ENCODE data around the gene SF3A2.

Gene SF3A2

GRCh38 chr19:2253106-2254063, 16.8 kb downstream of the SF3A2 start:
- no peak for DNase-seq
- H3K4me3 ChIP-seq (ENCODE audit: low read depth, low read length), result no peak overlapping the region
- H3K27me3 ChIP-seq (ENCODE audit: insufficient read depth, low read depth, severe bottlenecking), result no peaks in the 10 kb centered on the region

GRCh38 chr19:2254064-2254872, 17.6 kb downstream of the SF3A2 start:
- no peak for DNase-seq
- H3K36me3 ChIP-seq, result peaks cover 21% of the 10 kb centered on the region
- H3K9me3 ChIP-seq (ENCODE audit: severe bottlenecking), result no peaks in the 10 kb centered on the region
- H3K27ac ChIP-seq, result no peak overlapping the region
- TF ChIP-seq CTCF (IDR thresholded peaks at IDR 0.05; ENCODE audit: low read depth, low read length), result no peak
- no peak overlapping the region for H3K4me3 ChIP-seq (ENCODE audit: low read depth, low read length)
- no peaks in the 10 kb centered on the region for H3K27me3 ChIP-seq (ENCODE audit: insufficient read depth, low read depth, severe bottlenecking)

More at GRCh38 chr19:2253106-2254063, 16.8 kb downstream of the SF3A2 start:
- H3K9me3 ChIP-seq (ENCODE audit: severe bottlenecking), result no peaks in the 10 kb centered on the region
- H3K36me3 ChIP-seq, result peaks cover 30% of the 10 kb centered on the region
- peak; percentile 52 for TF ChIP-seq CTCF (IDR thresholded peaks at IDR 0.05; ENCODE audit: low read depth, low read length)
- H3K27ac ChIP-seq, result no peak overlapping the region

DNA sequence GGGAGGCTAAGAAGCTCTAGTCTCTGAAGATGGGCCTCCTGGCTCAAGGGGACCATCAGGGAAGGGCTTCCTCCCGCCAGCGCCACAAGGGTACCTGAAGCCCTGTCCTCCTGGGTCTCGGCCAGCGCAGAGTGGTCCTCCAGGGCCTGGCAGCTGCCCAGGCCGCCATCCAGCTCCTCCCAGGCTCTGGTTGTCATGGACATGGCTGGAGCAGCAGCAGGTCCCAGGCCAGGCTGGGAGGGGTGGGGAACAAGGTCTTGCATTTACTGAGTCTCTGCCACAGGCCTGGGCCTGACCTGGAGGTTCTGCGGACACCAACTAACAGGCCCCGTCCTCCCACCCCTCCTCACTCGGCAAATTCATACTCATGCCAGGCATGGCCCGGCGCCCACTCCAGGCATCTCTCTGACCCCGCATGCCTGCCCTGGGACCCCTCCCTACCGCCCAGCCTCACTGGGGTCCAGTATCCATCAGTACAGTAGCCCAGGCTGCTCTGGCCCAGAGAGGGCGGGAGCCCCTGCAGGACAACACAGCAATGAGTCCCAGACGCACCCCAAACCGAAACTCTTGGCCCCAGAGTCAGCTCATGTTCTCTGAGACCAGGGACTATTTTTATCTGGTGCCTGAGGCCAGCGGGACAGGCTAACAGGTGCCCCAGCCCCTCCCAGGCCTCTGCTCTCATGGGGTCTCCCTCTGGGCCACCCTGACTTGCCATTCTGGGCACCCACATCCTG, 18.7 kb downstream of the SF3A2 start:
- no peaks in the 10 kb centered on the region for H3K27me3 ChIP-seq (ENCODE audit: insufficient read depth, low read depth, severe bottlenecking)
- H3K9me3 ChIP-seq (ENCODE audit: severe bottlenecking), result no peaks in the 10 kb centered on the region
- H3K27ac ChIP-seq, result no peak overlapping the region
- DNase-seq, result no peak
- H3K4me3 ChIP-seq (ENCODE audit: low read depth, low read length), result no peak overlapping the region
- no peak for TF ChIP-seq CTCF (IDR thresholded peaks at IDR 0.05; ENCODE audit: low read depth, low read length)
- H3K36me3 ChIP-seq, result peaks cover 11% of the 10 kb centered on the region

DNA sequence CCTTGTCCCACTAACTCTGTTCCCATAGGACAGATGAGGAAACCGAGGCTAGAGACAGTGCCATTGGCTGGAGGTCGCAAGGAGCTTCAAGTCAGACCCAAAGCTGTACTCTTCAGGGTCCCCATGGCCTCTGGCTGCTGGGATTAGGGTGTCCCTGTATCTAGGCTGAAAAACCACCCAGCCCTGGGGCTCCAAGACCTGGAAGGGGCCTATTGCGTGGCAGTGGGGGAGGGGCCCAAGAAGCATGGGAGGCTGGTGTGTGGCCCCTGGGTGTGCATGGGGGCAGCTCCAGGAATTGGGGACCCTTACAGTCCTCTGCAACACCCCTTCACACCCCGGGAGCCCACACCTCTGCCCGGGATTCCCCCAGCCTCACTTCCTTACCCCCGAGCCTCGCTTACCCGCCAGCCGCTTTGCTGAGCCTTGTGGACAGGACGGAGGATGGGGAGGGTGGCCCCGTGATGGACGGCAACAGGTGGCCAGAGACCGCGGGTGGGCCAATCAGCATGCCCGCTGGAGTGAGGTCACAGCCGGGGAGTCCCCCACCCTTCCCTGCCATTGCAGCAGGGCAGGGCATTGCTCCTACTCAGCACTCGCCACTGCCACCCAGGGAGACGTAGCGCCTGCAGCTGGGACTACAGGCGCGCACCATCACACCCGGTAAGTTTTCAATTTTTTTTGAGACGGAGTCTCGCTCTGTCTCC, 19.5 kb downstream of the SF3A2 start, which contains the start of gene JSRP1:
Gene JSRP1 (minus strand): TSS at position 436 of the 704 bp plus-strand sequence. CDS start 1,103 bp downstream, outside the sequence.
- Histone ChIP-seq H3K4me3 (ENCODE audit: low read depth, low read length) (no peak within 1 kb of the TSS), H3K27ac (no peak within 1 kb of the TSS), H3K36me3 (peaks cover 6% of the 10 kb centered on the region), H3K9me3 (ENCODE audit: severe bottlenecking) (no peaks in the 10 kb centered on the region), H3K27me3 (ENCODE audit: insufficient read depth, low read depth, severe bottlenecking) (no peaks in the 10 kb centered on the region)
- no peak for DNase-seq
- TF ChIP-seq CTCF (IDR thresholded peaks at IDR 0.05; ENCODE audit: low read depth, low read length), result no peak

- H3K27ac ChIP-seq, result no peak overlapping the region
- H3K9me3 ChIP-seq (ENCODE audit: severe bottlenecking), result no peaks in the 10 kb centered on the region
Observed at GRCh38 chr19:2259336-2259735, 22.7 kb downstream of the SF3A2 start.

More at GRCh38 chr19:2259336-2259735, 22.7 kb downstream of the SF3A2 start:
- no peak for TF ChIP-seq CTCF (IDR thresholded peaks at IDR 0.05; ENCODE audit: low read depth, low read length)
- Histone ChIP-seq H3K27me3 (ENCODE audit: insufficient read depth, low read depth, severe bottlenecking) (no peaks in the 10 kb centered on the region), H3K36me3 (no peaks in the 10 kb centered on the region), H3K4me3 (ENCODE audit: low read depth, low read length) (no peak overlapping the region)
- DNase-seq, result no peak

Data from WERI-Rb-1 (cell line).